Measurements from ENCODE around the gene STOX2. TPM values are rescaled to one million over a fixed set of nuclear protein-coding genes. Genes with fewer than 3 reads are reported as not detected.
"Not testable (repeated sequence)": the region's sequence is repeated elsewhere in the genome, so short reads cannot be mapped to it uniquely, and the experiment has no call there.

STOX2 gene
- total RNA-seq, 1 donor from 2014 or later, result 1.9 TPM

GRCh38 chr4:184046148-184046547 is 141.0 kb downstream of the STOX2 start:
- no peaks in the 10 kb centered on the region for H3K4me1 Mint-ChIP-seq (ENCODE audit: low read depth)
- TF ChIP-seq CTCF (IDR thresholded peaks at IDR 0.05), result no peak
- peaks cover 6% of the 10 kb centered on the region for H3K36me3 Mint-ChIP-seq (ENCODE audit: low read depth)
- H3K4me3 Mint-ChIP-seq (ENCODE audit: unreplicated experiment), result no peak overlapping the region
- no peak overlapping the region for H3K27ac Mint-ChIP-seq (ENCODE audit: unreplicated experiment)
- peaks cover 4% of the 10 kb centered on the region for H3K27me3 Mint-ChIP-seq (ENCODE audit: low read depth)
- no peak for DNase-seq (ENCODE audit: low spot score)
- H3K9me3 Mint-ChIP-seq (ENCODE audit: low read depth), result peaks cover 45% of the 10 kb centered on the region

DNA sequence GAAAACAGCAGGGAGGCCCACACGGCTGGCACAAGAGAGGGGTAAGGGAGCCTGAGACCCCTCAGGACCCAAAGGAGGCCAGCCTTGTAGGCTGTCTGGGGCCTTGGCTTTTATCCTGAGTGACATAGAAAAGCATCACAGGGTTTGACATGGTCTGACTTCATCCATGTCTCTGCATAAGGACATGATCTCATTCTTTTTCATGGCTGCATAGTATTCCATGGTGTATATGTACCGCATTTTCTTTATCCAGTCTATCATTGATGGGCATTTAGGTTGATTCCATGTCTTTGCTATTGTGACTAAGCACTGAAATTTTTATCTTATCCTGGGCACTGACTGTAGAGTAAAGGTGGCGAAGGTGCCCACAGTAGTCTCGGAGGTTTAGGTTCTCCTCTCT is 146.2 kb downstream of the STOX2 start:
- H3K4me1 Mint-ChIP-seq (ENCODE audit: low read depth); H3K4me3 Mint-ChIP-seq (ENCODE audit: unreplicated experiment); H3K27me3 Mint-ChIP-seq (ENCODE audit: low read depth); H3K27ac Mint-ChIP-seq (ENCODE audit: unreplicated experiment); DNase-seq (ENCODE audit: low spot score); H3K36me3 Mint-ChIP-seq (ENCODE audit: low read depth): not testable (repeated sequence)
- H3K9me3 Mint-ChIP-seq (ENCODE audit: low read depth), result peaks cover 19% of the 10 kb centered on the region

GRCh38 chr4:184052616-184053015 is 147.5 kb downstream of the STOX2 start:
- Mint-ChIP-seq H3K9me3 (ENCODE audit: low read depth) (peaks cover 10% of the 10 kb centered on the region), H3K4me1 (ENCODE audit: low read depth) (no peaks in the 10 kb centered on the region), H3K36me3 (ENCODE audit: low read depth) (no peaks in the 10 kb centered on the region), H3K27ac (ENCODE audit: unreplicated experiment) (no peak overlapping the region), H3K4me3 (ENCODE audit: unreplicated experiment) (no peak overlapping the region), H3K27me3 (ENCODE audit: low read depth) (peaks cover 9% of the 10 kb centered on the region)
- no peak for TF ChIP-seq CTCF (IDR thresholded peaks at IDR 0.05)
- DNase-seq (ENCODE audit: low spot score), result no peak

DNA sequence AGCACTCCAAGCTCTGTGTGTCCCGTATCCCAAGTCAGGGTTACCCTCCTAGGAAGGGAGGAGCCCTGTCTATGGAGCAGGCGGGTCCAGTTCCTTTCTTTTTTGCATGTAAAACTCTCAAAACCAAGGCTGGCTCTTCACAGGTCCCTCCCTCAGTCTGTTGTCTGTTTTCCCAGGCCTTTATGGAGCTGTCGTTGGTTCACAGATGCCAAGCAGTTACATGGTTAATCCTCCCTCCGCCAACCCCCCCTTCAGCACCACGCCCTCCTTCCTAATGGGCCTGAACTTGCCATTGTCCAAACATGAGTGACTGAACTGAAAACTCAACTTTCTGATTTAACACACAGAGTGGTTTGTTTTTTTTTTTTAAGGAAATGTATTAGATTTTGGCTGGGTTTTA is 148.3 kb downstream of the STOX2 start:
- TF ChIP-seq CTCF (IDR thresholded peaks at IDR 0.05), result no peak
- Mint-ChIP-seq H3K36me3 (ENCODE audit: low read depth) (no peaks in the 10 kb centered on the region), H3K4me3 (ENCODE audit: unreplicated experiment) (no peak overlapping the region), H3K9me3 (ENCODE audit: low read depth) (peaks cover 7% of the 10 kb centered on the region), H3K27ac (ENCODE audit: unreplicated experiment) (no peak overlapping the region), H3K27me3 (ENCODE audit: low read depth) (peaks cover 11% of the 10 kb centered on the region), H3K4me1 (ENCODE audit: low read depth) (no peaks in the 10 kb centered on the region)
- DNase-seq (ENCODE audit: low spot score), result no peak

DNA sequence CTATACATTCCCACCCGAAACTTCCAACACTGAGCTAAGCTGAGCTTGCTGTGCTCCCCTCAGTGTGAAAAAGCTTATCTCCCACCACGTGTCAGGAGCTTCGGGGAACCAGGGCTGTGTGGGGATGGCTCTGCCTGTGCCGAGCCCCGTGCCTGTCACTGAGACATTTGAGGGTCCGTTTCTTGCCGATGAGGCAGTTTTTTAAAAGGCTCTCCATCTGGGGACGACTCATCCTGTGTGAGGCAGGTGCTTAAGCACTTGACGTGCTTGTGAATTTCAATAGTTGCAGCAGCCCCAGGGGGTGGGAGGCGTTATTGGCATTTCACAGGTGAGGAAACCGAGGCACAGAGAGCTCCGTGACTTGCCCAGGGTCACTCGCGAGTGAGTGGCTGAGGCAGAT is 151.8 kb downstream of the STOX2 start:
- Mint-ChIP-seq H3K4me1 (ENCODE audit: low read depth) (no peaks in the 10 kb centered on the region), H3K27me3 (ENCODE audit: low read depth) (peaks cover 13% of the 10 kb centered on the region), H3K4me3 (ENCODE audit: unreplicated experiment) (no peak overlapping the region), H3K27ac (ENCODE audit: unreplicated experiment) (no peak overlapping the region), H3K36me3 (ENCODE audit: low read depth) (no peaks in the 10 kb centered on the region), H3K9me3 (ENCODE audit: low read depth) (peaks cover 2% of the 10 kb centered on the region)
- DNase-seq (ENCODE audit: low spot score), result no peak
- TF ChIP-seq CTCF (IDR thresholded peaks at IDR 0.05), result no peak

GRCh38 chr4:184058026-184058425 is 152.9 kb downstream of the STOX2 start:
- TF ChIP-seq CTCF (IDR thresholded peaks at IDR 0.05), result no peak
- Mint-ChIP-seq H3K27ac (ENCODE audit: unreplicated experiment) (no peak overlapping the region), H3K36me3 (ENCODE audit: low read depth) (no peaks in the 10 kb centered on the region), H3K4me3 (ENCODE audit: unreplicated experiment) (no peak overlapping the region), H3K4me1 (ENCODE audit: low read depth) (no peaks in the 10 kb centered on the region), H3K27me3 (ENCODE audit: low read depth) (peaks cover 13% of the 10 kb centered on the region), H3K9me3 (ENCODE audit: low read depth) (peaks cover 2% of the 10 kb centered on the region)
- no peak for DNase-seq (ENCODE audit: low spot score)
